IMR-90 (cell line): ENCODE data around the gene DBF4B. TPM values are rescaled to one million over a fixed set of nuclear protein-coding genes. Genes with fewer than 3 reads are reported as not detected.

Source experiments
- ATAC-seq: fragments of 200-7000 bp; cut with Tn5 transposase; 2 replicates; pipeline ENCODE4 v1.9.1; 2020; ENCODE audit warnings: low read depth, mild to moderate bottlenecking, moderate library complexity
- BruUV-seq: library from RNA; stranded (reverse); fragments of 400-500 nt; replicated peaks from 2 replicates; lab custom pipeline; 2021; lab: Mats Ljungman, UMichigan
- CTCF ChIA-PET: fragments of 300-600 bp; formaldehyde crosslinking; extraction: SDS; loops from one replicate; lab custom pipeline; 2021; ENCODE audit warnings: antibody characterized with exemption; lab: Yijun Ruan, JAX
- POLR2A ChIA-PET: fragments of 300-600 bp; sonication (Branson Sonifier 250); formaldehyde crosslinking; loops from one replicate; lab custom pipeline; 2022; ENCODE audit warnings: antibody characterized with exemption; ENCODE audit not compliant: unreplicated experiment; lab: Charles Lee
- DNase-seq: peaks from one replicate; pipeline ENCODE4 v3.0.0; 2013
- H2AFZ ChIP-seq: replicated peaks from 2 replicates; pipeline ENCODE3; 2013; ENCODE audit warnings: low read length, mild to moderate bottlenecking; ENCODE audit not compliant: poor library complexity
- H2AK5ac ChIP-seq: 2 replicates; pipeline ENCODE4 v1.6.1; 2013; ENCODE audit warnings: low read depth, low read length, inconsistent platforms
- H2AK9ac ChIP-seq: replicated peaks from 2 replicates; pipeline ENCODE3; 2013; ENCODE audit warnings: mild to moderate bottlenecking, low read depth, low read length, moderate library complexity; ENCODE audit not compliant: poor library complexity
- H2BK120ac ChIP-seq: 2 replicates; pipeline ENCODE4 v1.6.1; 2013; ENCODE audit warnings: low read depth, low read length, inconsistent platforms
- H2BK15ac ChIP-seq: 3 replicates; pipeline ENCODE4 v1.6.1; 2013; ENCODE audit warnings: low read depth, low read length, inconsistent platforms
- H2BK20ac ChIP-seq: 2 replicates; pipeline ENCODE4 v1.6.1; 2013; ENCODE audit warnings: low read depth, mild to moderate bottlenecking, inconsistent platforms, low read length, moderate library complexity
- H2BK5ac ChIP-seq: 2 replicates; pipeline ENCODE4 v1.6.1; 2013; ENCODE audit warnings: mild to moderate bottlenecking, low read depth, low read length, inconsistent platforms; ENCODE audit not compliant: poor library complexity, severe bottlenecking
- H3K14ac ChIP-seq: replicated peaks from 2 replicates; pipeline ENCODE4 v1.6.1; 2013; ENCODE audit warnings: low read depth, low read length, inconsistent platforms
- H3K18ac ChIP-seq: 2 replicates; pipeline ENCODE4 v1.6.1; 2013; ENCODE audit warnings: low read depth, low read length, control low read depth
- H3K23ac ChIP-seq: 2 replicates; pipeline ENCODE4 v1.6.1; 2013; ENCODE audit warnings: low read depth, low read length, inconsistent platforms
- H3K27ac ChIP-seq: 2 replicates; pipeline ENCODE4 v1.5.1; 2013; ENCODE audit warnings: mild to moderate bottlenecking, control low read depth, low read length; ENCODE audit not compliant: insufficient read depth
- H3K27me3 ChIP-seq: 2 replicates; pipeline ENCODE4 v1.6.1; 2013; ENCODE audit warnings: low read length; ENCODE audit not compliant: control insufficient read depth, insufficient read depth
- H3K36me3 ChIP-seq: 2 replicates; pipeline ENCODE4 v1.6.1; 2013; ENCODE audit warnings: low read length, mixed read lengths; ENCODE audit not compliant: control insufficient read depth, insufficient read depth
- H3K4ac ChIP-seq: 2 replicates; pipeline ENCODE4 v1.6.1; 2013; ENCODE audit warnings: low read depth, low read length, inconsistent platforms
- H3K4me1 ChIP-seq: 2 replicates; pipeline ENCODE4 v1.6.1; 2013; ENCODE audit warnings: low read length, mixed read lengths; ENCODE audit not compliant: control insufficient read depth, insufficient read depth
- H3K4me2 ChIP-seq: 2 replicates; pipeline ENCODE4 v1.6.1; 2013; ENCODE audit warnings: low read depth, mild to moderate bottlenecking, control low read depth, low read length, moderate library complexity
- H3K4me3 ChIP-seq: 2 replicates; pipeline ENCODE4 v1.5.1; 2013; ENCODE audit warnings: low read depth, mild to moderate bottlenecking, control low read depth, low read length, moderate library complexity; ENCODE audit not compliant: insufficient read depth
- H3K56ac ChIP-seq: 2 replicates; pipeline ENCODE4 v1.6.1; 2013; ENCODE audit warnings: low read length, inconsistent platforms; ENCODE audit not compliant: insufficient read depth; ENCODE audit errors: extremely low read depth
- H3K79me1 ChIP-seq, 2 experiments: 2 replicates each; pipeline ENCODE4 v1.6.1; 2013; ENCODE audit warnings: low read length in 2 of 2, inconsistent platforms in 1 of 2, low read depth in 1 of 2
- H3K9ac ChIP-seq: 2 replicates; pipeline ENCODE4 v1.6.1; 2013; ENCODE audit warnings: low read depth, low read length, control low read depth
- H3K9me1 ChIP-seq: 2 replicates; pipeline ENCODE4 v1.6.1; 2013; ENCODE audit warnings: low read length, inconsistent platforms; ENCODE audit not compliant: insufficient read depth
- H3K9me3 ChIP-seq: 2 replicates; pipeline ENCODE4 v1.6.1; 2013; ENCODE audit warnings: low read length; ENCODE audit not compliant: control insufficient read depth, insufficient read depth
- H4K20me1 ChIP-seq: 2 replicates; pipeline ENCODE4 v1.6.1; 2013; ENCODE audit warnings: low read length, inconsistent platforms; ENCODE audit not compliant: insufficient read depth
- H4K5ac ChIP-seq: 2 replicates; pipeline ENCODE4 v1.6.1; 2013; ENCODE audit warnings: mild to moderate bottlenecking, low read depth, low read length, control low read depth
- H4K8ac ChIP-seq, 2 experiments: 2 replicates each; pipeline ENCODE4 v1.6.1; 2013; ENCODE audit warnings: low read depth in 2 of 2, low read length in 2 of 2, control low read depth in 1 of 2, inconsistent platforms in 1 of 2
- H4K91ac ChIP-seq: 2 replicates; pipeline ENCODE4 v1.6.1; 2013; ENCODE audit warnings: low read depth, low read length, inconsistent platforms; ENCODE audit not compliant: insufficient read depth
- BHLHE40 ChIP-seq: fragments of 150-350 bp; IDR thresholded peaks from 2 replicates; pipeline ENCODE4 v1.6.1; 2016; ENCODE audit warnings: mild to moderate bottlenecking, low read depth, low read length
- CEBPB ChIP-seq: IDR thresholded peaks from 2 replicates; pipeline ENCODE4 v1.6.1; 2012; ENCODE audit warnings: low read depth, low read length, improper control_type of control experiment
- CHD1 ChIP-seq: IDR thresholded peaks from 2 replicates; pipeline ENCODE4 v1.6.1; 2012; ENCODE audit warnings: low read depth, low read length, improper control_type of control experiment
- FOS ChIP-seq: fragments of 150-350 bp; IDR thresholded peaks from 2 replicates; pipeline ENCODE4 v1.6.1; 2016; ENCODE audit warnings: low read depth, low read length
- MAFK ChIP-seq: IDR thresholded peaks from 2 replicates; pipeline ENCODE4 v1.6.1; 2012; ENCODE audit warnings: low read depth, low read length, improper control_type of control experiment
- MAZ ChIP-seq: IDR thresholded peaks from 2 replicates; pipeline ENCODE4 v1.6.1; 2012; ENCODE audit warnings: low read depth, mild to moderate bottlenecking, low read length, improper control_type of control experiment, moderate library complexity, borderline replicate concordance
- MXI1 ChIP-seq: IDR thresholded peaks from 2 replicates; pipeline ENCODE4 v1.6.1; 2012; ENCODE audit warnings: low read depth, mild to moderate bottlenecking, low read length, moderate library complexity, borderline replicate concordance
- NFE2L2 ChIP-seq: fragments of 150-350 bp; IDR thresholded peaks from 2 replicates; pipeline ENCODE4 v1.6.1; 2016; ENCODE audit warnings: low read depth, mild to moderate bottlenecking, low read length
- POLR2A ChIP-seq: IDR thresholded peaks from 2 replicates; pipeline ENCODE4 v1.6.1; 2012; ENCODE audit warnings: mild to moderate bottlenecking, low read depth, low read length
- RAD21 ChIP-seq: IDR thresholded peaks from 2 replicates; pipeline ENCODE4 v1.6.1; 2012; ENCODE audit warnings: low read length, improper control_type of control experiment
- RCOR1 ChIP-seq: IDR thresholded peaks from 2 replicates; pipeline ENCODE4 v1.6.1; 2012; ENCODE audit warnings: mild to moderate bottlenecking, low read length, improper control_type of control experiment; ENCODE audit not compliant: insufficient replicate concordance
- RFX5 ChIP-seq: IDR thresholded peaks from 2 replicates; pipeline ENCODE4 v1.8.0; 2012; ENCODE audit warnings: low read depth, mild to moderate bottlenecking, low read length, moderate library complexity
- SMC3 ChIP-seq: fragments of 150-350 bp; IDR thresholded peaks from 2 replicates; pipeline ENCODE4 v1.6.1; 2016; ENCODE audit warnings: low read depth, mild to moderate bottlenecking, antibody characterized with exemption, low read length, moderate library complexity
- WGBS, 2 experiments: methylation state at CpG; one replicate each; pipeline versions ENCODE4 v1.1.5 to v1.1.7; 2013; ENCODE audit warnings: missing lambda C conversion rate in 2 of 2; ENCODE audit not compliant: insufficient read length in 1 of 2; ENCODE audit errors: extremely low coverage in 2 of 2; 5-methylcytosine and 5-hydroxymethylcytosine counted together
- dilution Hi-C: fragments of 300-500 bp; cut with HindIII; formaldehyde crosslinking; loops from one replicate; pipeline ENCODE4 v1.14.3; 2018; ENCODE audit warnings: low sequenced_read_pairs; ENCODE audit not compliant: unreplicated experiment
- in situ Hi-C: fragments of 300-500 bp; cut with MboI; formaldehyde crosslinking; loops from 3 replicates; pipeline ENCODE4 v1.14.3; 2019; ENCODE audit warnings: low sequenced_read_pairs, inconsistent platforms, mixed read lengths
- intact Hi-C: fragments of 100-400 bp; cut with micrococcal nuclease; formaldehyde crosslinking; loops from 2 replicates; pipeline ENCODE4 v1.10.0; 2022
- polyA plus RNA-seq, 3 experiments: library from polyadenylated mRNA; depleted of rRNA; stranded (reverse); fragments of >200 nt; gene quantifications; 2 replicates each; pipeline ENCODE4 v1.2.3, GENCODE V29; 2012; ENCODE audit warnings: low replicate concordance in 1 of 3
- total RNA-seq: library from RNA; depleted of rRNA; stranded (reverse); fragments of >200 nt; gene quantifications from 2 replicates; pipeline ENCODE4 v1.2.3, GENCODE V29; 2012
- TF ChIP-seq, protein P1 (sequence below): fragments of 150-350 bp; IDR thresholded peaks from 2 replicates; pipeline ENCODE4 v1.6.1; 2016; ENCODE audit warnings: low read depth, mild to moderate bottlenecking, low read length, moderate library complexity, borderline replicate concordance
- TF ChIP-seq, protein P2 (sequence below): conservative IDR thresholded peaks from 2 replicates; pipeline ENCODE4 v1.5.1; 2012; ENCODE audit warnings: mild to moderate bottlenecking, low read depth, low read length, improper control_type of control experiment
- TF ChIP-seq, protein P3 (sequence below): fragments of 150-350 bp; IDR thresholded peaks from 2 replicates; pipeline ENCODE4 v1.6.1; 2017; ENCODE audit warnings: mild to moderate bottlenecking, antibody characterized with exemption, low read length, low read depth

Gene DBF4B
- total and polyA plus RNA-seq, 2 of the 4 experiments (the other 2 are of a cell fraction) = 3.6 to 10.2 TPM

DNA sequence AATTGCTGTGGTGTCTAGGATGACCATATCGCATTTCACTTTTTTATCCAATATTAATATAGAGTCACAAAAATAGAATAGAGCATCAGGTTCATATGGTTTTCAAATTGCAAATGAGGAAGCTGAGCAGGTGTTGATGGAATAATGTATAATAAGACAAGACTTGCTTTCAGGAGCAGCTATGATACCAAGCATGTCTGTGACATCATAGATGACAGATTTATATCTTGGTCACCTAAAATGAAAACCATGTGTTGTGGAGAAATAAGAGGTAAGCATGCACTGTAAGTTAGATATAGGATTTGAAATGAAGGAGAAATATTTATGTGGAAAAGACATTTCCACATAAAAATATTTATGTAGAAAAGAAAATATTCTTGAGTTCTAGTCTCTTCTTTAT, 43.6 kb upstream of the DBF4B start:
- BruUV-seq = no TSS peak
- in situ Hi-C loops = no loop called here

More for the DNA sequence above, 43.6 kb upstream of the DBF4B start:
- no peak overlapping the region for H2AK5ac ChIP-seq
- intact Hi-C loops = no loop called here
- no peaks in the 10 kb centered on the region for H3K79me1 ChIP-seq
- no peak overlapping the region for H3K4ac ChIP-seq
- no peak overlapping the region for H3K14ac ChIP-seq
- dilution Hi-C loops = no loop called here
- TF ChIP-seq RFX5 (no peak), MXI1 (no peak), NFE2L2 (no peak), MAZ (no peak), SMC3 (no peak), FOS (no peak), RCOR1 (no peak), MAFK (no peak), CHD1 (no peak), BHLHE40 (no peak), POLR2A (no peak), CEBPB (no peak), RAD21 (no peak)
- TF ChIP-seq, protein P1, sequence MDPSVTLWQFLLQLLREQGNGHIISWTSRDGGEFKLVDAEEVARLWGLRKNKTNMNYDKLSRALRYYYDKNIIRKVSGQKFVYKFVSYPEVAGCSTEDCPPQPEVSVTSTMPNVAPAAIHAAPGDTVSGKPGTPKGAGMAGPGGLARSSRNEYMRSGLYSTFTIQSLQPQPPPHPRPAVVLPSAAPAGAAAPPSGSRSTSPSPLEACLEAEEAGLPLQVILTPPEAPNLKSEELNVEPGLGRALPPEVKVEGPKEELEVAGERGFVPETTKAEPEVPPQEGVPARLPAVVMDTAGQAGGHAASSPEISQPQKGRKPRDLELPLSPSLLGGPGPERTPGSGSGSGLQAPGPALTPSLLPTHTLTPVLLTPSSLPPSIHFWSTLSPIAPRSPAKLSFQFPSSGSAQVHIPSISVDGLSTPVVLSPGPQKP = no peak
- TF ChIP-seq, protein P2, sequence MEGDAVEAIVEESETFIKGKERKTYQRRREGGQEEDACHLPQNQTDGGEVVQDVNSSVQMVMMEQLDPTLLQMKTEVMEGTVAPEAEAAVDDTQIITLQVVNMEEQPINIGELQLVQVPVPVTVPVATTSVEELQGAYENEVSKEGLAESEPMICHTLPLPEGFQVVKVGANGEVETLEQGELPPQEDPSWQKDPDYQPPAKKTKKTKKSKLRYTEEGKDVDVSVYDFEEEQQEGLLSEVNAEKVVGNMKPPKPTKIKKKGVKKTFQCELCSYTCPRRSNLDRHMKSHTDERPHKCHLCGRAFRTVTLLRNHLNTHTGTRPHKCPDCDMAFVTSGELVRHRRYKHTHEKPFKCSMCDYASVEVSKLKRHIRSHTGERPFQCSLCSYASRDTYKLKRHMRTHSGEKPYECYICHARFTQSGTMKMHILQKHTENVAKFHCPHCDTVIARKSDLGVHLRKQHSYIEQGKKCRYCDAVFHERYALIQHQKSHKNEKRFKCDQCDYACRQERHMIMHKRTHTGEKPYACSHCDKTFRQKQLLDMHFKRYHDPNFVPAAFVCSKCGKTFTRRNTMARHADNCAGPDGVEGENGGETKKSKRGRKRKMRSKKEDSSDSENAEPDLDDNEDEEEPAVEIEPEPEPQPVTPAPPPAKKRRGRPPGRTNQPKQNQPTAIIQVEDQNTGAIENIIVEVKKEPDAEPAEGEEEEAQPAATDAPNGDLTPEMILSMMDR = no peak
- TF ChIP-seq, protein P3, sequence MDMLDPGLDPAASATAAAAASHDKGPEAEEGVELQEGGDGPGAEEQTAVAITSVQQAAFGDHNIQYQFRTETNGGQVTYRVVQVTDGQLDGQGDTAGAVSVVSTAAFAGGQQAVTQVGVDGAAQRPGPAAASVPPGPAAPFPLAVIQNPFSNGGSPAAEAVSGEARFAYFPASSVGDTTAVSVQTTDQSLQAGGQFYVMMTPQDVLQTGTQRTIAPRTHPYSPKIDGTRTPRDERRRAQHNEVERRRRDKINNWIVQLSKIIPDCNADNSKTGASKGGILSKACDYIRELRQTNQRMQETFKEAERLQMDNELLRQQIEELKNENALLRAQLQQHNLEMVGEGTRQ = no peak
- no peak overlapping the region for H3K56ac ChIP-seq
- H2BK5ac ChIP-seq = no peak overlapping the region
- H3K4me2 ChIP-seq = no peak overlapping the region
- no peak overlapping the region for H2AFZ ChIP-seq
- POLR2A ChIA-PET = no interaction called here
- no peak overlapping the region for H4K8ac ChIP-seq
- no peaks in the 10 kb centered on the region for H3K27me3 ChIP-seq
- CTCF ChIA-PET = no interaction called here
- no peak overlapping the region for H3K27ac ChIP-seq
- H3K36me3 ChIP-seq = no peaks in the 10 kb centered on the region
- no peak overlapping the region for H4K91ac ChIP-seq
- H2BK20ac ChIP-seq = no peak overlapping the region
- ATAC-seq = no peak
- H3K4me3 ChIP-seq = no peak overlapping the region
- no peak overlapping the region for H4K5ac ChIP-seq
- no peak overlapping the region for H3K9ac ChIP-seq
- no peak overlapping the region for H3K18ac ChIP-seq
- H3K9me3 ChIP-seq = no peaks in the 10 kb centered on the region
- no peak overlapping the region for H2AK9ac ChIP-seq
- no peaks in the 10 kb centered on the region for H4K20me1 ChIP-seq
- no peak for DNase-seq
- H3K9me1 ChIP-seq = no peaks in the 10 kb centered on the region
- H2BK15ac ChIP-seq = no peak overlapping the region
- no peaks in the 10 kb centered on the region for H3K4me1 ChIP-seq
- H3K23ac ChIP-seq = no peak overlapping the region
- H2BK120ac ChIP-seq = no peak overlapping the region
- WGBS, 2 experiments = no CpG with 5 or more reads among the region's 1 CpG
